ENCODE measurements around the gene LRRN3. TPM values are rescaled to one million over a fixed set of nuclear protein-coding genes. Genes with fewer than 3 reads are reported as not detected.

LRRN3 gene
- total and polyA plus RNA-seq, 2 of the 8 experiments (the other 6 are each of a cell fraction or from before 2014, with no cell fraction given): 0.20 to 0.32 TPM

DNA sequence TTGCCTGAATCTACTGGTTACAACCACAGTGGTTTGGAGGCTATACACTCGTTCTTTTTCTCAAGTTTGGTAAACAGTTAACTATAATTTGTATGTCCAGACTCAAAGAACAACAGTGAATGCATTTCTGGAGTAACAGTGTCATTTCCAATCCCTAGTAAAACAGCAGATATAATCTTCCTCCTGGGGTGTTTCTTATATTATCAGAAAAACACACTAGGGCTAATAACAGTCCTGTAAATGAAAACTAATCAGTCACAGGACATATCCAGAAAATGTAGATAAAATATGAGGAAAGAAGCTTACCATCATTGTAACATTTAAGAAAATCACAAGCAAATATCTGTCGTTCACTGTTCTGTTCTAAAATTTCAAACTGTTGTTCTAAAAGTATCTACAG lies 82.6 kb downstream of the LRRN3 start:
- H2BK20ac ChIP-seq (ENCODE audit: low read length): no peak overlapping the region
- ChIA-PET POLR2A (ENCODE audit: partially characterized antibody) (no interaction called here), CTCF (ENCODE audit: partially characterized antibody) (interaction anchor here (0.7 kb wide), 1 partner anchor 19 kb away, joined by 3 read pairs; no protein-coding TSS in a partner anchor)
- no peak overlapping the region for H3K56ac ChIP-seq (replicated peaks; ENCODE audit: insufficient read length, low read depth, low read length)
- no peak overlapping the region for H2BK5ac ChIP-seq (ENCODE audit: low read depth, low read length)
- no peak overlapping the region for H4K91ac ChIP-seq (replicated peaks; ENCODE audit: insufficient read length, low read length)
- H2BK12ac ChIP-seq (ENCODE audit: low read depth, low read length): no peak overlapping the region
- no peak for DNase-seq (ENCODE audit: low read depth in 1 of 2, low spot score in 2 of 2)
- H3K23ac ChIP-seq (ENCODE audit: insufficient read length): no peak overlapping the region
- H3K27ac ChIP-seq (ENCODE audit: low read depth, low read length): no peak overlapping the region
- no peak overlapping the region for H4K5ac ChIP-seq (ENCODE audit: insufficient read length, low read depth, low read length)
- no peaks in the 10 kb centered on the region for H3K79me2 ChIP-seq (ENCODE audit: control insufficient read depth in 1 of 2, insufficient read depth in 2 of 2, low read length in 2 of 2)
- no peaks in the 10 kb centered on the region for H3K9me3 ChIP-seq (ENCODE audit: insufficient read depth in 2 of 2, low read depth in 1 of 2, low read length in 1 of 2)
- H4K20me1 ChIP-seq (replicated peaks in 1 of 2; ENCODE audit: control insufficient read depth in 1 of 2, insufficient read depth in 2 of 2, low read length in 2 of 2): no peaks in the 10 kb centered on the region
- H3K27me3 ChIP-seq (replicated peaks in 1 of 4; ENCODE audit: control insufficient read depth in 3 of 4, extremely low read depth in 1 of 4, insufficient read depth in 3 of 4, low read length in 3 of 4): no peaks in the 10 kb centered on the region
- H2BK120ac ChIP-seq (replicated peaks; ENCODE audit: low read depth, low read length): no peak overlapping the region
- no peak overlapping the region for H2AK5ac ChIP-seq (ENCODE audit: low read depth, low read length)
- WGBS, 2 experiments (ENCODE audit: extremely low coverage in 1 of 2, insufficient coverage in 1 of 2, insufficient read length in 1 of 2, insufficient replicate concordance in 2 of 2, low coverage in 1 of 2, low lambda C conversion rate in 2 of 2, missing lambda C conversion rate in 1 of 2): 86% methylated on average over 2 of the region's 2 CpGs; no CpG with 5 or more reads in 1 of the 2 experiments
- H3K4me1 ChIP-seq (replicated peaks in 1 of 4; ENCODE audit: control insufficient read depth in 3 of 4, insufficient read depth in 4 of 4, low read length in 3 of 4): no peaks in the 10 kb centered on the region
- no peak overlapping the region for H2BK15ac ChIP-seq (ENCODE audit: low read length)
- no peak overlapping the region for H3K4me2 ChIP-seq (ENCODE audit: insufficient read depth in 1 of 2, low read depth in 2 of 2, low read length in 2 of 2)
- H2AFZ ChIP-seq (ENCODE audit: low read length): no peak overlapping the region
- H3K9ac ChIP-seq (replicated peaks in 1 of 4; ENCODE audit: extremely low read depth in 1 of 4, low read depth in 3 of 4, low read length in 3 of 4): no peak overlapping the region
- no peak for TF ChIP-seq RXRA (IDR thresholded peaks at IDR 0.05; ENCODE audit: insufficient read depth, low read depth, low read length)
- TF ChIP-seq YY1 (IDR thresholded peaks at IDR 0.05; ENCODE audit: low read depth, low read length): no peak
- no peak for TF ChIP-seq CTBP2 (IDR thresholded peaks at IDR 0.05; ENCODE audit: borderline replicate concordance, insufficient read depth, insufficient read length, low read length)
- TF ChIP-seq, protein P1, sequence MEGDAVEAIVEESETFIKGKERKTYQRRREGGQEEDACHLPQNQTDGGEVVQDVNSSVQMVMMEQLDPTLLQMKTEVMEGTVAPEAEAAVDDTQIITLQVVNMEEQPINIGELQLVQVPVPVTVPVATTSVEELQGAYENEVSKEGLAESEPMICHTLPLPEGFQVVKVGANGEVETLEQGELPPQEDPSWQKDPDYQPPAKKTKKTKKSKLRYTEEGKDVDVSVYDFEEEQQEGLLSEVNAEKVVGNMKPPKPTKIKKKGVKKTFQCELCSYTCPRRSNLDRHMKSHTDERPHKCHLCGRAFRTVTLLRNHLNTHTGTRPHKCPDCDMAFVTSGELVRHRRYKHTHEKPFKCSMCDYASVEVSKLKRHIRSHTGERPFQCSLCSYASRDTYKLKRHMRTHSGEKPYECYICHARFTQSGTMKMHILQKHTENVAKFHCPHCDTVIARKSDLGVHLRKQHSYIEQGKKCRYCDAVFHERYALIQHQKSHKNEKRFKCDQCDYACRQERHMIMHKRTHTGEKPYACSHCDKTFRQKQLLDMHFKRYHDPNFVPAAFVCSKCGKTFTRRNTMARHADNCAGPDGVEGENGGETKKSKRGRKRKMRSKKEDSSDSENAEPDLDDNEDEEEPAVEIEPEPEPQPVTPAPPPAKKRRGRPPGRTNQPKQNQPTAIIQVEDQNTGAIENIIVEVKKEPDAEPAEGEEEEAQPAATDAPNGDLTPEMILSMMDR (IDR thresholded peaks at IDR 0.05; ENCODE audit: control extremely low read depth in 1 of 3, insufficient read depth in 1 of 3, low read depth in 1 of 3, low read length in 3 of 3): no peak
- no peak for TF ChIP-seq GTF2F1 (IDR thresholded peaks at IDR 0.05; ENCODE audit: borderline replicate concordance, low read depth, low read length)
- TF ChIP-seq RNF2 (IDR thresholded peaks at IDR 0.05; ENCODE audit: borderline replicate concordance, low read depth, low read length, missing control alignments, poor library complexity, severe bottlenecking): no peak
- TF ChIP-seq PHF8 (conservative IDR thresholded peaks at IDR 0.05; ENCODE audit: low read depth, low read length): no peak
- no peak for TF ChIP-seq KDM5A (IDR thresholded peaks at IDR 0.05; ENCODE audit: low read length)
- H3K18ac ChIP-seq (ENCODE audit: extremely low read depth, low read length): no peak overlapping the region
- no peaks in the 10 kb centered on the region for H3K36me3 ChIP-seq (ENCODE audit: control insufficient read depth in 2 of 4, insufficient read depth in 4 of 4, low read length in 3 of 4)
- H3K4me3 ChIP-seq (ENCODE audit: extremely low read depth in 1 of 4, insufficient read depth in 2 of 4, low read depth in 3 of 4, low read length in 4 of 4): no peak overlapping the region
- no peak for FAIRE-seq
- no peaks in the 10 kb centered on the region; the same call in 1 of the 2 replicates for H3K23me2 ChIP-seq (ENCODE audit: low read depth, low read length)
- H3K14ac ChIP-seq (ENCODE audit: insufficient read length): no peak overlapping the region
- no peak overlapping the region for H3K4ac ChIP-seq (replicated peaks; ENCODE audit: insufficient read length, low read depth, low read length)
- no peaks in the 10 kb centered on the region for H3K79me1 ChIP-seq (ENCODE audit: low read depth, low read length)
- H4K8ac ChIP-seq (ENCODE audit: extremely low read depth, insufficient read depth, low read length): no peak overlapping the region

All from H1 (cell line).